HG03558 (cell line): ENCODE results near the gene RBP3.
"Not testable (repeated sequence)": the region's sequence is repeated elsewhere in the genome, so short reads cannot be mapped to it uniquely, and the experiment has no call there.

Source experiments
- ATAC-seq: cut with Tn5 transposase; IDR thresholded peaks from one replicate; pipeline ENCODE4 v1.9.1; 2021; ENCODE audit warnings: moderate number of reproducible peaks; ENCODE audit not compliant: unreplicated experiment; ENCODE audit errors: extremely low read depth

The RBP3 gene

GRCh38 chr10:47384148-47384921 lies 36.2 kb downstream of the RBP3 start, which contains the start of gene ZNF488:
TSS of gene ZNF488 (minus strand) at chr10:47384293. CDS start at chr10:47368829, 15,464 bp downstream.
- peak; percentile 52 for ATAC-seq

- not testable (repeated sequence) for ATAC-seq
Observed at GRCh38 chr10:47386104-47386503, 37.9 kb downstream of the RBP3 start.

GRCh38 chr10:47388879-47389278 lies 40.7 kb downstream of the RBP3 start:
- ATAC-seq = no peak

GRCh38 chr10:47389619-47390018 lies 41.5 kb downstream of the RBP3 start:
- no peak for ATAC-seq

GRCh38 chr10:47396311-47396717 lies 48.2 kb downstream of the RBP3 start:
- no peak for ATAC-seq

- ATAC-seq = no peak
Observed at GRCh38 chr10:47397256-47397655, 49.1 kb downstream of the RBP3 start.

- no peak for ATAC-seq
Observed at GRCh38 chr10:47400251-47400650, 52.1 kb downstream of the RBP3 start.

- ATAC-seq = no peak
Observed at GRCh38 chr10:47400786-47401185, 52.6 kb downstream of the RBP3 start.

GRCh38 chr10:47401210-47401609 lies 53.0 kb downstream of the RBP3 start:
- ATAC-seq = no peak

- ATAC-seq = no peak
Observed at GRCh38 chr10:47401874-47402640, 53.9 kb downstream of the RBP3 start.

GRCh38 chr10:47402641-47403301 lies 54.6 kb downstream of the RBP3 start:
- no peak for ATAC-seq

- ATAC-seq = no peak
Observed at GRCh38 chr10:47403446-47404318, 55.5 kb downstream of the RBP3 start.

GRCh38 chr10:47404446-47404845 lies 56.3 kb downstream of the RBP3 start:
- ATAC-seq = no peak

GRCh38 chr10:47404937-47405336 lies 56.8 kb downstream of the RBP3 start:
- no peak for ATAC-seq

- no peak for ATAC-seq
Observed at GRCh38 chr10:47405857-47406547, 57.8 kb downstream of the RBP3 start.

GRCh38 chr10:47406548-47406869 lies 58.3 kb downstream of the RBP3 start:
- no peak for ATAC-seq

GRCh38 chr10:47406870-47407691 lies 58.9 kb downstream of the RBP3 start:
- ATAC-seq = no peak
